22Rv1 (cell line): ENCODE data around the gene TMEM37.

Experiments used
- ZFX ChIP-seq: fragments of 450-650 bp; IDR thresholded peaks from 2 replicates; pipeline ENCODE4 v1.6.1; 2017; ENCODE audit warnings: antibody characterized with exemption, borderline replicate concordance
- TF ChIP-seq, protein P1 (sequence below): fragments of 450-650 bp; IDR thresholded peaks from 2 replicates; pipeline ENCODE4 v1.5.1; 2017; ENCODE audit warnings: mild to moderate bottlenecking

DNA sequence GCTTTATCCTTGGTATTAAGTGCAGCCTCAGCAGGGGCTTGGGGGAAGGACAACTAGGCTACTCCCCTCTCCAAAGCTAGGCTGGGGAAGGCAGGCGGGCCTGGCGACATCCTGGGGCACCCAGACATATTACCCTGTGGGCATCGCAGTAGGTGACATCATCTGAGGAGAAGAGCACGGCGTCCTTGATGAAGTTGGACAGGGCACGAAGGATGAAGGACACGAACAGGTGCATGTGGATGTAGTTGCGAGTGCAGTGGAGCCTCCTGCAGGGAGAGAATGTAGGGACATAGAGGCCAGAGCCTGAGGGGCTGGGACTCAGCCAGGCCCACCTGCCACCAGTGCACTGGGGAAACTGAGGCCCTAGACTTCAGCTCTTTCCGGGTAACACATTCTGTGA is 32.3 kb downstream of the TMEM37 start:
- TF ChIP-seq, protein P1, sequence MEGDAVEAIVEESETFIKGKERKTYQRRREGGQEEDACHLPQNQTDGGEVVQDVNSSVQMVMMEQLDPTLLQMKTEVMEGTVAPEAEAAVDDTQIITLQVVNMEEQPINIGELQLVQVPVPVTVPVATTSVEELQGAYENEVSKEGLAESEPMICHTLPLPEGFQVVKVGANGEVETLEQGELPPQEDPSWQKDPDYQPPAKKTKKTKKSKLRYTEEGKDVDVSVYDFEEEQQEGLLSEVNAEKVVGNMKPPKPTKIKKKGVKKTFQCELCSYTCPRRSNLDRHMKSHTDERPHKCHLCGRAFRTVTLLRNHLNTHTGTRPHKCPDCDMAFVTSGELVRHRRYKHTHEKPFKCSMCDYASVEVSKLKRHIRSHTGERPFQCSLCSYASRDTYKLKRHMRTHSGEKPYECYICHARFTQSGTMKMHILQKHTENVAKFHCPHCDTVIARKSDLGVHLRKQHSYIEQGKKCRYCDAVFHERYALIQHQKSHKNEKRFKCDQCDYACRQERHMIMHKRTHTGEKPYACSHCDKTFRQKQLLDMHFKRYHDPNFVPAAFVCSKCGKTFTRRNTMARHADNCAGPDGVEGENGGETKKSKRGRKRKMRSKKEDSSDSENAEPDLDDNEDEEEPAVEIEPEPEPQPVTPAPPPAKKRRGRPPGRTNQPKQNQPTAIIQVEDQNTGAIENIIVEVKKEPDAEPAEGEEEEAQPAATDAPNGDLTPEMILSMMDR, result no peak
- no peak for TF ChIP-seq ZFX
